H7 (cell line): ENCODE data around the gene GREB1. TPM values are rescaled to one million over a fixed set of nuclear protein-coding genes. Genes with fewer than 3 reads are reported as not detected.

Experiments
- DNase-seq: peaks from one replicate; pipeline ENCODE4 v3.0.0; 2012
- H3K27me3 ChIP-seq: 2 replicates; pipeline ENCODE4 v1.6.0; 2011; ENCODE audit warnings: mild to moderate bottlenecking, low read length; ENCODE audit not compliant: control insufficient read depth, insufficient read depth
- H3K36me3 ChIP-seq: replicated peaks from 2 replicates; pipeline ENCODE4 v1.5.1; 2011; ENCODE audit warnings: low read length; ENCODE audit not compliant: control insufficient read depth, insufficient read depth
- H3K4me3 ChIP-seq: 2 replicates; pipeline ENCODE4 v1.5.1; 2011; ENCODE audit warnings: low read depth, mild to moderate bottlenecking, control low read depth, low read length, moderate library complexity; ENCODE audit not compliant: insufficient read depth
- total RNA-seq: library from RNA; depleted of rRNA; stranded (reverse); fragments of >200 nt; shearing (Covaris generic); gene quantifications from 2 replicates; pipeline ENCODE4 v1.2.3, GENCODE V29; 2014; rRNA removed

Gene GREB1
- total RNA-seq, result 16.9 and 17.3 TPM in 2 replicates

GRCh38 chr2:11533278-11534070 lies at the start of gene GREB1:
TSS of gene GREB1 (plus strand) at chr2:11534045. CDS start at chr2:11556615, 22,570 bp downstream.
- H3K36me3 ChIP-seq, result no peaks in the 10 kb centered on the region
- no peaks in the 10 kb centered on the region for H3K27me3 ChIP-seq
- DNase-seq, result no peak
- H3K4me3 ChIP-seq, result no peak within 1 kb of the TSS

- no peak for DNase-seq
- Histone ChIP-seq H3K27me3 (no peaks in the 10 kb centered on the region), H3K36me3 (no peaks in the 10 kb centered on the region; the same call in 1 of the 2 replicates), H3K4me3 (no peak overlapping the region)
Observed at GRCh38 chr2:11488809-11489208, 45.0 kb upstream of the GREB1 start.

GRCh38 chr2:11490194-11490593 lies 43.7 kb upstream of the GREB1 start:
- no peaks in the 10 kb centered on the region for H3K27me3 ChIP-seq
- no peaks in the 10 kb centered on the region; the same call in 1 of the 2 replicates for H3K36me3 ChIP-seq
- DNase-seq, result no peak
- no peak overlapping the region for H3K4me3 ChIP-seq

- no peaks in the 10 kb centered on the region for H3K36me3 ChIP-seq
- no peak for DNase-seq
- H3K27me3 ChIP-seq, result no peaks in the 10 kb centered on the region
- H3K4me3 ChIP-seq, result no peak overlapping the region
Observed at GRCh38 chr2:11491348-11491933, 42.4 kb upstream of the GREB1 start.

- no peak for DNase-seq
- no peaks in the 10 kb centered on the region for H3K27me3 ChIP-seq
- H3K36me3 ChIP-seq, result no peaks in the 10 kb centered on the region
- no peak overlapping the region for H3K4me3 ChIP-seq
Observed at GRCh38 chr2:11492244-11492643, 41.6 kb upstream of the GREB1 start.

GRCh38 chr2:11492720-11493119 lies 41.1 kb upstream of the GREB1 start:
- H3K27me3 ChIP-seq, result no peaks in the 10 kb centered on the region
- H3K4me3 ChIP-seq, result no peak overlapping the region
- DNase-seq, result no peak
- H3K36me3 ChIP-seq, result no peaks in the 10 kb centered on the region

- DNase-seq, result no peak
- Histone ChIP-seq H3K36me3 (no peaks in the 10 kb centered on the region), H3K4me3 (no peak overlapping the region), H3K27me3 (no peaks in the 10 kb centered on the region)
Observed at GRCh38 chr2:11493282-11493681, 40.6 kb upstream of the GREB1 start.

- no peaks in the 10 kb centered on the region for H3K27me3 ChIP-seq
- H3K4me3 ChIP-seq, result no peak overlapping the region
- no peaks in the 10 kb centered on the region for H3K36me3 ChIP-seq
- DNase-seq, result no peak
Observed at GRCh38 chr2:11494310-11494709, 39.5 kb upstream of the GREB1 start.

GRCh38 chr2:11495844-11496681 lies 37.8 kb upstream of the GREB1 start:
- no peaks in the 10 kb centered on the region for H3K27me3 ChIP-seq
- no peak for DNase-seq
- no peaks in the 10 kb centered on the region for H3K36me3 ChIP-seq
- no peak overlapping the region for H3K4me3 ChIP-seq

- no peak for DNase-seq
- H3K27me3 ChIP-seq, result no peaks in the 10 kb centered on the region
- no peaks in the 10 kb centered on the region for H3K36me3 ChIP-seq
- no peak overlapping the region for H3K4me3 ChIP-seq
Observed at GRCh38 chr2:11498543-11499034, 35.3 kb upstream of the GREB1 start.

- no peaks in the 10 kb centered on the region for H3K36me3 ChIP-seq
- H3K27me3 ChIP-seq, result no peaks in the 10 kb centered on the region
- no peak for DNase-seq
- H3K4me3 ChIP-seq, result no peak overlapping the region
Observed at GRCh38 chr2:11499081-11499743, 34.6 kb upstream of the GREB1 start.

- no peaks in the 10 kb centered on the region for H3K27me3 ChIP-seq
- no peak for DNase-seq
- H3K4me3 ChIP-seq, result no peak overlapping the region
- no peaks in the 10 kb centered on the region for H3K36me3 ChIP-seq
Observed at GRCh38 chr2:11500702-11501303, 33.0 kb upstream of the GREB1 start.

GRCh38 chr2:11502740-11503292 lies 31.0 kb upstream of the GREB1 start:
- no peak for DNase-seq
- Histone ChIP-seq H3K27me3 (no peaks in the 10 kb centered on the region), H3K36me3 (no peaks in the 10 kb centered on the region), H3K4me3 (no peak overlapping the region)
